HG03442 (cell line): ENCODE data around the gene RHBDD1.
"Not testable (repeated sequence)": the region's sequence is repeated elsewhere in the genome, so short reads cannot be mapped to it uniquely, and the experiment has no call there.

Experiments used
- ATAC-seq: cut with Tn5 transposase; IDR thresholded peaks from one replicate; pipeline ENCODE4 v1.9.1; 2021; ENCODE audit warnings: mild to moderate bottlenecking, moderate library complexity; ENCODE audit not compliant: unreplicated experiment

RHBDD1 gene

DNA sequence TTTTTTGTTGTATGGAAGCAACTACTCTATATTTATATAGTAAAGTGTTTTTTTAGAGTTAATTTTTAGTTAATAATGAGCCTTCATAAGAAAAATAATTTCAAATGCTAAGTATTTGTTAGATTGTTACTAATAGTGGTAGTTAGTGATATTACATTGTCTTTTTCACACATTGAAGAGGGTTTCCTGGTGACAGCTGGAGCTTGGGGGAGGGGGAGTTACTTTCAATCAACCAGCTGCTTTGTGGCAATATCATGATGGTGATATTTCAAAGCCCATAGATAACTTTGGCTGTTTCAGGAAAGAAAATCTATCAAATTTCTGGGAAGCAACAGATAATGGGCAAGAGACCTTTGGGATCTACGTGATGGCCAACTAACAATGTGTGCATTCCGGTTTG lies 4.1 kb downstream of the RHBDD1 start:
- no peak for ATAC-seq

GRCh38 chr2:226843001-226843400 lies 7.1 kb downstream of the RHBDD1 start:
- not testable (repeated sequence) for ATAC-seq

DNA sequence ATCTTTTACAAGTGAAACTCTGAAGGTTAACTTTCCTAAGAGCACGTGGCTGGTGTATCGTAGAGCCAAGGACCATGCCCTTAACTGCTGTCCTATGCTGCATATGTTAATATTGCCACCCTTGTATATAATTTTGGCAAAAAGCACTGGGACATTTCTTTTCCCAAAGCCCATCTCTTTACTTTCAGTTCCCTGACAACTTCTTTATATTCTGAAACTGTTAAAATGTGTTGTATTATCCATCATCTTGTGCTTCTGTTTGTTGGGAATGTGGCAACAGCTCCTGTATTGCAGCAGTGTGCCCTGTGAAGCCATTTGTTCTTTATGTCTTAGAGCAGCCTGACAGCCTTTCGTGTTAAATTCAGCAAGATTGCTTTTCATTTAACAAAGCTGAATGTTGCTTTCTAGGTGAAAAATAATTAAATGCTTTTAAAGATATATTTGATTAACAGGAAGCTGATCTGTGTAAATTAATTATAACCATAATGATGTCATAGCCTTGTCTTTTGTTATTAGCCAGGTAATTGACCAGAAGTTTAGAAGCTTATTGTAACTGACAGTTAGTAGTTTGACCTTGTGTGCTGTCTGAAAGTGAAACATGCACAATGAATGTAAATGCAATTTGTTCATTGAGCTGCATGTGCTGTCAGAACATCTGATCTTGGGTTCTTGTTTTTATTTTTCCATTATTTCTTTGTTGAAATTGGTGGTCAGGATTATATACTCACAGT lies 9.7 kb downstream of the RHBDD1 start:
- ATAC-seq = peak; percentile 45

DNA sequence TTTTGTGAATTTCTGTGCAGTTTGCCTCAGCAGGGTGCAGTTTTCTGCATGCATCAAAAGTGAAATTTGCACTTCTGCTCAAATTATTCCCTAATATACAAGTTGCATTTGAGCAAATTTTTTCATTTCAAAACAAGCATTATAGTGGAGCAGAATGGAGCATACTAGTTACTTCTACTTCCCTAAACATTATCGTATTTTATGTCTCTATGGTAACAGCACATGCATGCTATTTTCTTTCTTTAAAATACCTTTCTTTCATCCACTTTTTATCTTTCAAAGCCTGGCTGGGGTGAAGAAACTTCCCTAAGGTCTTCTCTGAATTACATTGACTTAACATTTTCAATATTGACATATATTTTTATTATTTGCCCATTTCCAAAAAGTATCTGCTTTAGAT lies 11.2 kb downstream of the RHBDD1 start:
- ATAC-seq = no peak

DNA sequence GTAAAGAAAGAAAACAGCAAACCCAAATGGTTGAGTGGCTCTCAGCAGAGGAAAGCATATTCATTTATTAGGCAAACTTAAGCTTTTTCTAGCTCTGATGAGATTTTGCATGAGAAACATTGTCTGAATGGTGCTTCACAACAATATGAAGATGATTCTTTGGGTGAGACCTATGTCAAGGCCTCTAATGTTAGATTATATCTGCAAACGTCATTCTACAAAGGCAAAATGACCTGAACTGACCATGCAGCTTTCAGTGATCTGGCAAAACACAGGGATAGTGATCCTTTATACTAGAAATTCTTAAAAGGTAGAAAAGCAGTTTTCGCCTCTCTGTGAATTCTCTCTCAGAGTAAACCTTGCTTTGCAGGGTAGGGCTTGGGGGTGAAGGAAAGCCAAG lies 11.7 kb downstream of the RHBDD1 start:
- ATAC-seq = no peak

GRCh38 chr2:226849349-226849748 lies 13.5 kb downstream of the RHBDD1 start:
- ATAC-seq = no peak

DNA sequence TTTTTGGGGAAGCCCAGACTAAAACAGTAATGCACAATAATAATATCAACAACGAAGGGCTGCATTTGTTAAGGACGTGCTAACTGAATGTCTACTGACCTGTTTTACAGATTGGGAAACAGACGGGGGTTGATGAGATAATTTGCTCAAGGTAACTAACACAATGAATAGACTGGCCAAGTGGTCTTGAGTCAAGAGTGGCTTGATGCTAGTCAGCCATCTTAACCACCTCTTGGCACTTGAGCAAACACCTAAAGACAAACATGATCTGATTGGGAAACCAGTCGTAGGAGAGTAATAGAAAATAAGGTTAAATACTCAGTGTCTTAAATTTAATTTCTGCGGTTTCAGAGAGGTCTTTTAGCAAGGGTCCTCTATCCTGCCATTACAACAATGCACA lies 14.2 kb downstream of the RHBDD1 start:
- no peak for ATAC-seq

DNA sequence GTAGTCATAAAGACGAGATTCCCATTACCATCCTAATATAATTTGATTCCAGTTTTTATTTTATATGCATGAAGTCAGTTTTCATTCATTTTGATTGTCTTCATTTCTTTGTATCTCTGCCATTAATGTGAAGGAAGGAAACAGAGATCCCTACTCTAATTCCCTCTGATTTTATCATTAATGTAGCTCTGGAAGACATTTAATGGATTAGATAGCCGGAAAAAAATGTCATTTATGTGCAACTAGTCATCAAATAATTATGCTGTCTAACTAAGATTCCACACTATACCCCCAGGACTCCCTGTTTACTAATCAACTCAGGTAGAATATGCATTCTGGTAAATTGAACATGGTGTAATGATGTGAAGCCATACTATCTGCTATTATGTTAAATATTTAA lies 19.9 kb downstream of the RHBDD1 start:
- no peak for ATAC-seq

DNA sequence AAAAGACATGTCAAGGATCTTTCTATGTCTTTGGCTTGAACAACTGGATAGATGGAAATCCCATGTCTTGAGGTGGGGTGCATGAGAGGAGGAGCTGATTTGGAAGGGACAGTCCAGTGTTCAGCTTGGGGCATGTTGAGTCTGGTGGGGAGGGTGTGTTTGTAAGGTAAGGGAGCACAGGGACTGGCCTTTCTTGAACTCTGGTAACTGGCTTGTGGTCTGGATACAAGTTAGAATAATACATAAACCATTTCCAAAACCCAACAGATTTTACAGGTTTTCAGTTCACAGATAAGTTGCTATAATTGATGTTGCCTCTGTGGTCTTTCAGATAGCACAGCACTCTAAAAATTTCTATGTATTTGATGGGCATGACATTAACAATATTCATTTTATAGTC lies 24.2 kb downstream of the RHBDD1 start:
- no peak for ATAC-seq

GRCh38 chr2:226862623-226863022 lies 26.8 kb downstream of the RHBDD1 start:
- peak; percentile 82 for ATAC-seq

GRCh38 chr2:226865273-226865672 lies 29.4 kb downstream of the RHBDD1 start:
- no peak for ATAC-seq

DNA sequence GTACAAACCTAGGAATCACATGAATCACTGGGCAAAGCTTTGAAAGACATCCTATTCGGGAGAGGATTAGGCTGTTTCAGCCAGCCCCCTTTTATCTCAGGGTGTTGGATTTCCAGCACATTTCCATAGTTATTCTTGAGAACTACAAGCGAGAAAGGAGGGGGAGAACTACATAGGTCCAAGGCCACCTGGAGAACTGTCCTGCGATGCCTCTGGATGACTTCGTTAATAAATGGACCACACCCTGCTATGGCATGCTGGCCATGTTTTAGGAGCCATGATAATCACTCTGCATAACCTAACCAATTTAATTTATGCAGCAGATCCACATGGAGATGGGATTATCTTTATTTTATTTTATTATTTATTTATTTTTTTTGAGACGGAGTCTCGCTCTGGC lies 29.9 kb downstream of the RHBDD1 start:
- no peak for ATAC-seq

DNA sequence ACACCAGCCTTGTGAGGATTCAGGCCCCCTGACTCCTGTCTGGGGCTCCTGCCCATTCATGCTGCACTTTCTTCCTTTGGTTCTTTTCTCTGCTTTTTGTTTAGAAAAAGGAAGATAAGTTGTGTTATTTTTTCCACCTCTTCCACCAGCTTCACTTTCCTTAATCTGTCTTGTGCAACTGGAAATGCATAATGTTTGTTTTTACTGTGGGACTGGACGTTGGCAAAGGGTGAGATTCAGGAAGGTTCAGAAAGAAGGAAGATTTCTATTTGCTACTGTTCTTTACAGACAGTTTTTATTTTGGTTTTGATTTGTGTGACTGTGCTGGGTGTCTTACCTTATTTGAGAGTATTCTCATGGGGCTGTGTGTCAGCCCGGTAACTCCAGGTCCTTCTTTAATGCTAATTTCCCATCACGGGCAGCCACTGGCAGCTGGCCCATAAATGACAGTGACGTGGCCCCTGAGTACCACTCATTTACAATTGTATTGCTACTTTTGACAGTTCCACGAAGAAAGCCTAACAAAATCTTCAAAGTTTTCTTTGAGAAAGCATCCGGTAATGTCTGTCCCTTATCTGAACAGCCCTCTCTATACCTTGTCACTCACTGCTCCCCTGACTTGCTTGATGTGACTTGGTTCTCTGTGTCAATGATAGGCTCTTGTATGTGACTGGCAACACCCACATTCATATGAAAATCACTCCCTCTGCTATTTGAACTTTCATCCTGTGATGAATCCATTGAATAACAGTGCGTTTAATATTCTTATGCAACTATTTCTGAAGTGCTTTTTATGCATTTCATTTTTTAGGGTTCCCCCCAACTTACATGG lies 32.7 kb downstream of the RHBDD1 start:
- ATAC-seq = no peak

- no peak for ATAC-seq
Observed at GRCh38 chr2:226869371-226869770, 33.5 kb downstream of the RHBDD1 start.

DNA sequence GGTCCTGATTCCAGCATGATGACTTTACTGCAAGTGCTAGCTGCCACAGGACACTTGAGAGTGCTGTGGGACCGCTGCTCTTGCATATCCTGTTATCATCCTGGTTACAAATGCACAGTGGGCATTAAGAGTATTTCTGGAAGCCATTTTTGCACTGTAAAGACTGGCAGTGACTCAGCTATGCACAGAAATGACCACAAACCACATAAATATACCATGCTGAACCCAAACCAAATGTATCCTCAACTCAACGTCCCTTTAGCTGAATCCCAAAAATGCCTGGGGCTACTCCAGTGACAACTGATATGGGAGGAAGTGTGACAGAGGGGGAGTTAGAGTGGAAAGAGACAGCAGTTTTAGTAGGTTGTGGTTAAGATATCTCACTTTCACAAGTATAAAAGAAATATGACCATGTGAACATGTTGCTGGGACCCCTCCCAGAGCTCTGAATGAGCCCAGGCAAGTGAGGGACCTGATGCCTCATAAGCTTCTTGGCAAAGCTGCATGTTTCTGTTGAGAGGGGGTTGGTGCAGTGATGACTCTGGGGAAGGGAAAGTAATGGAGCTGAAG lies 37.3 kb downstream of the RHBDD1 start:
- ATAC-seq = peak; percentile 67

- no peak for ATAC-seq
Observed at GRCh38 chr2:226873826-226874225, 38.0 kb downstream of the RHBDD1 start.

DNA sequence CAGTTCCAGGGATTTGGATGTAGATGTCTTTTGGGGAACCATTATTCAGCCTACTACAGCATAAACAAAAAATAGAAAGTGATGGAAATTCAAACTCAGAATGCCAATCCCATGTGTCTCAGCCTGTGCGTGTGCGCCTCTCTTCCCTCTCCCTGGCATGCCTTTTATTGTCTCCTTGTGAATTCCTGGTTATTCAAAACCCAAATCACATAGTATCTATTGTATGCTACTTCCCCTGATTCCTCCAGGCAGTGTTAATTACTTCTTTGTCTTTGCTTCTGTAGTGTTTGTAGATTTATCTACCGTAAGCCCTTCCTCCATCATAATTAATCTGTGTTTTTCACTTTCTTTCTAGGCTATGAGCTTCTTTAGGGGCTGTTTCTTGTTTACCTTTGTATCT lies 38.9 kb downstream of the RHBDD1 start:
- no peak for ATAC-seq

- no peak for ATAC-seq
Observed at GRCh38 chr2:226875438-226876225, 39.8 kb downstream of the RHBDD1 start.

DNA sequence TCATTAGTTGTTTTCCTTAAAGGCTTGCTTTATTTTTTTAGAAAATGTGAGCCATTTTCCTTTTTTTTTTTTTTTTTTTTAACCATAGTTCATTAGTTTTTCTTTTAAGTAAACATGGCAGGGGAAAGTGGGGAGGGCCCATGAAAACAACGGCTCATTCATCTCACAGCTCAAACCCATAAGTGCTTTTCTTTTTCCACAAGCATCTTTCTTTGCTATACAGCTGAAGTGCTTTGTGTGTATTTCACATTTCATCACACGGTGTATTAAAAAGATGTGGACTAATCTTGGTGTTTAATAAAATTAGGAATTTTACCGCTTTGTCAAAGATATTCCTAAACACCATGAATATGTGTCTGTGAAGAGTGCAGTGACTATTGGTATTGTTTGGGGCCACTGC lies 41.6 kb downstream of the RHBDD1 start:
- ATAC-seq = no peak

DNA sequence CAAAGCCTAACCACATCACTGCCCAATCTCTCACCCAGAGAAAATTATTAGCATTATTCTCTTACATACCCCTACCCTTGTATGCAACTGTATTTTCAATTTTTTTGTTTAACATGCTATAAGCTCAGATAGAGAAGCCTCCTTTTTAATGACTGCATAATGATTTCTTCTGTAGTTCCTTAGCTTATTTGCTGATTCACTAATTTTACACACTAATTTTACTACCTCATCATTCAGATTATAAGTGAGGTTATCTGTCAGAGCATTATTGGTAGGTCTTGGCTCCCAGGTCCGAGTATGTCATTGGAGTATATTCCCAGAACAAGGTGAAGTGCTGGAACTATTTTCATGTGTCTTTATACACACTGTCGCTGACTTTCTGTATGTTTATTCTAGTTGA lies 45.4 kb downstream of the RHBDD1 start:
- ATAC-seq = no peak

DNA sequence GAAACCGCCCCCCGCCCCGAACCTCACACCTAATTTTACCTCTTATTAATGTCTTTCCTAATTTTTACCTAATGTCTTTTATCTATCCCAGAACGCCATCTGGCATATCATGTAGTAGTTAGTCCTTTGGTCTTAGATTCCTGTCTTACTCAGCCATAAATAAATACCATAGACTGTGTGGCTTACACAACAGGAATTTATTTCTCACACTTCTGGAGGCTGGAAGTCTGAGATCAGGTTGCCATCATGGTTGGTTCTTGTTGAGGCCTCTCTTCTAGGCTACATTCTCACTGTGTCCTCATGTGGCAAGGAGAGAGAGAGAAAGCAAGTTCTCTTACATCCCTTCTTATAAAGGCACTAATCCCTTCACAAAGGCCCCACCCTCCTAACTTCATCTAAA lies 46.8 kb downstream of the RHBDD1 start:
- no peak for ATAC-seq
